Activated CD4-positive, alpha-beta T cell treated with anti-CD3 and anti-CD28 coated beads, Interleukin-2, amount 50 U/mL, for 1 hour (primary cell): Measurements from ENCODE around the gene CHCHD5.
A peak's percentile ranks its signal among the peaks of the same experiment; 100 is the strongest.
"Not testable (repeated sequence)": the region's sequence is repeated elsewhere in the genome, so short reads cannot be mapped to it uniquely, and the experiment has no call there.

ENCODE experiments used
- DNase-seq: peaks from one replicate; pipeline ENCODE4 v3.0.0-alpha.2; 2020

Gene CHCHD5

GRCh38 chr2:112584134-112584890 lies at the start of gene CHCHD5:
Gene CHCHD5 (plus strand): TSS chr2:112584609. CDS start chr2:112584648, 39 bp downstream.
- DNase-seq, result peak; percentile 90

DNA sequence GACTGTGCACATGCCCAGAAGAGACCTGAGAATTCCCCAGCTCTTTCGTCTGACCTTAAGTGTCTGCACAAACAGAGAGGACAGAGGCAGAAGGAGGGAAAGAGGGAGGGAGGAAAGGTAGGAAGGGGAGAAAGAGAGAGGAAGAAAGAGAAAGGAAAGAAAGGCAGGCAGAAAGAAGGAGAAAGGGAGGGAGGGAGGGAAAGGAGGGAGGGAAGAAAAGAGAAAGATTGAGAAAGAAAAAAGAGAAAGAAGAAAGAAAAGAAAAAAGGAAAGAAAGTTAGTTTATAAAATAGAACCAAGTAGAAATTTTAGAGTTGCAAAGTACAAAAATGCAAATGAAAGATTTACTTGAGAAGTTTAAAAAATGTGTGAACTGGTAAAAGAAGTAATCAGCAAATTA lies 49.6 kb upstream of the CHCHD5 start:
- DNase-seq, result no peak

DNA sequence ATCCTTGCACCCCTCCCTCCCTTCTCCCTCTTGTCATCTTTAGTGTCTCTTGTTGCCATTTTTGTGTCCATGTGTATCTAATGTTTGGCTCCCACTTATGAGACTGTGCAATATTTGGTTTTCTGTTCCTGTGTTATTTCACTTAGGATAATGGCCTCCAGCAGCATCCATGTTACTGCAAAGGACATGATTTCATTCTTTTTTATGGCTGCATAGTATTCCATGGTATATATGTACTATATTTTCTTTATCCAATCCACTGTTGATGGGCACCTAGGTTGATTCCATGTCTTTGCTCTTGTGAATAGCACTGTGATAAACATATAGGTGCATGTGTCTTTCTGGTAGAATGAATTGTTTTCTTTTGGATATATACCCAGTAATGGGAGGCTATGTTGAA lies 47.7 kb upstream of the CHCHD5 start:
- DNase-seq, result not testable (repeated sequence)

- DNase-seq, result no peak
These were observed 45.1 kb upstream of the CHCHD5 start for GRCh38 chr2:112539306-112539705.

DNA sequence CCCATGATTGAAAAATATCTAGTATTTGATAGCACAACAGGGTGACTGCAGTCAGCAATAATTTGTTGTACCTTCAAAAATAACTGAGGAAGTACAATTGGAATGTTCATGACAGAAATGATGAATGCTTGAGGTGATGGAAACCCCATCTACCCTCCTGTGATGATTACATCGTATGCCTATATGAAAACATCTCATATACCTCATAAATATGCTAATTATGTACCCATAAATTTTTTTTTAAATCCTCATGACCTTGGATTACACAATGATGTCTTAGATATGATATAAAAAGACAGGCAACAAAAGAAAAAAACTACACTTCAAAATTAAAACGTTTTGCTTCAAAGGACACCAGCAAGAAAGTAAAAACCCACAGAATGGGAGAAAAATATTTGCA lies 43.5 kb upstream of the CHCHD5 start:
- no peak for DNase-seq

DNA sequence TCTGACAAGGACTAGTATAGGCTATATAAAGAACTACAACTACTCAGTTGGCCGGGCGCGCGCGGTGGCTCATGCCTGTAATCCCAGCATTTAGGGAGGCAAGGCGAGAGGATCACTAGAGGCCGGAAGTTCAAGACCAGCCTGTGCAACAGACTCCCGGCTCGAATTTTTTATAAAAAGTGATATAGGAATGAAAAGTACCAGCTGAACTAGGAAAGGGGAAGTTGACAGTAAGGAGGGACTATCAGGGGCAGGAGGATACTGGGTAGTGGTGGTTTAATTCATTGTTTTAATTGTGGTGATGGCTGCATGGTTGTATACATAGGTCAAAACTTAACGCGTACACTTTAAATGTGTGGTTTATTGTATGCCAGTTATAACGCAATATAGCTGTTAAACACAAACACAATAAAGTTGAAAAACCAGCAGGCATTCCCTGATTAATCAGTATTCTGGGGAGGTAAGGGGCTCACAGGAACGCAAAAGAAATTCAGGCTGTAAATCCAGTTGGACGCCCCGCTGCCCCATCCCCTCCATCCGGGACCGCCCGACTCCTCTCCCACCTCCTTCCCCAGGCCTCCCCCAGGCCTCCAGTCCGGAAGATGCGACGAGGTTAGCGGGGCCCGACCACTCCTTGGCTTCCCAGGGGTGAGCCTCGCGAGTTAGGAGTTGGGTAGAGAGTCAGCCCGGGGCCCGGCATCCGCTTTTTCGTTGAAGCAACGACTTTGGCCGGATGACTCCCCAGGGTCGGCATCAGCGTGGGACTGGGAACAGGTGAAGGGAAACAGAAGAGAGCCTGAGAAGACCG lies 42.9 kb upstream of the CHCHD5 start:
- DNase-seq, result peak; percentile 63

DNA sequence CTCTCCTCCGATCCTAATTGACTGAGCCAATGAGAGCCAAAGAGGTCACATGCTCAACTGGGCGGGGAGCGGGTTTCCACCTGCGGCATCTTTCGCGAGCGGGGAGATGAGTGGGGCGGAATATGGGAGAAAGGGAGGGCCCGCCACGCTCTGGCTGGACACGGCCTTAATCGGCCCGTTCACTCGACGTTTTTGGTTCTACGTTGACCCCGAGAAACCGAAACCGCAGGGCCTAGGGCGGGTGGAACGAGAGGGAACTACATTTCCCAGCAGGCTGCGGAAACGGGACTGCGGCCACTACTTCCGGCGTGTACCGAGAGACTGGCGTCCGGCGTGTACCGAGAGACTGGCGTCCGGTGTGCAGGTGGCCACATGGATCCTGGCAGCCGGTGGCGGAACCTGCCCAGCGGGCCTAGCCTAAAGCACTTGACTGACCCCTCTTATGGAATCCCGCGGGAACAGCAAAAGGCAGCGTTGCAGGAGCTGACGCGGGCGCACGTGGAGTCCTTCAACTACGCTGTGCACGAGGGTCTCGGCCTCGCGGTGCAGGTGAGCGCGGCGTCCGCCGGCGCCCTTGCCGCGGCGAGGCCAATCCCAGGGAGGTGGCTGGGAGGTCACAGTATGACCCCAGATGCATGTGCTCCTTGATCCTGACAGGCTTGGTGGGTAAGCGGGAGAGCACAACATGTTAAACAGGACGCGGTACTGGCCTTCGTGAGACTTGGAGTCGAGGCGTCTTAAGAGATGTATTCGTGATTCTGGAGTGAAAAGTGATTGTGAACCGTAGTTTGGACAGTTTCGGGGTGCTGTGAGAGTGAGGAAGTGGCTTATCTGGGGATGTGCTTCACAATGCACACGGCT lies 42.1 kb upstream of the CHCHD5 start, which contains the start of gene POLR1B:
Gene POLR1B, plus strand, starts transcription at position 343 of the 861 bp plus-strand sequence. Its CDS starts 30 bp downstream, at position 373.
- peak; percentile 65 for DNase-seq

DNA sequence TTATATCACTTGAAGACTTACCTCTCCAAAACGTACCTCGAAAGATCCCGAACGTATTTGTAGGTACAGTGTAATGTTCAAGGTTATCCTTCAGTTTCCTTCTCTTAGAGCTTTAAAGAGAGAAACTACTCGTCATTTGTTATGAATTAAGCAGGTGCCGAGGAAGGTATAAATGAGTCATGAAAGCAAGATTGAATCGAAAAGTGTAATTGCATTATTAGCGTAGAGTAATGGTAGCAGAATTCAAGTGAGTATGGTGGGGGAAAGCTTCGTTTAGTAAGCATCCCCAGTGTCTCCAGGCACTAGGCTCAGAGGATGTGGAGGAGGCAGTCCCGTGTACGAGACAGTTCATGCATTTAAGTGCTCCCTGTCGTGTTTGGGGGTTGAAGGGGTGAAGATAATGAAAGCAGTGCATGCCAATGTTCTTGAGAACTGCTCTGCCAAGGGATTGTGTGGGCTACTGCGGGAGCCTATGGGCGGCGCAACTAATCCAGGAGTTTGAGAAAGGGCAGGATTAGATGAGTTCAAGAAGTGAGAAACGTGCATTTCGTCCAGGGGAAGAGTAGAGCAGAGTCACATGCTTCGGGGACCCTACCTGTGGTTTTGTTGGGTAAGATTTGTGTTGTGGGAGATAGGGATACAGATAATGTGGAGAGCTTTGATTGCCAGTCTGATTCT lies 41.3 kb upstream of the CHCHD5 start:
- DNase-seq, result no peak

- DNase-seq, result no peak
These were observed 37.1 kb upstream of the CHCHD5 start for GRCh38 chr2:112547333-112547732.

DNA sequence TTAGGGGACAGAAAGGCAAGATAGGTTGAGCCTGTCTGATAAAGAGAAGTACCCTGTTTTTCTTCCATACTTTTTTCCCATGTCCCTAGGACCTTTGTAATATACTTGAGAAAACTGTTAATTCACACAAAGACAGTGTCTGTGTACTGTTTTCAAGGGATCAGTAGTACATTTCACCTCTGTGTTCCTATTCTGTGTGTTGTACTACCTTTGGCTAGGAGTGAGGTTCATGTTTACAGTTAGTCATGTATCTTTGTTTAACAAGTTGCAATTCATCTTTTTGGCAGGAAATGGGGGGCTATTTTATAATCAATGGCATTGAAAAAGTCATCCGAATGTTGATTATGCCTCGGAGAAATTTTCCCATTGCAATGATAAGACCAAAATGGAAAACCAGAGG lies 35.4 kb upstream of the CHCHD5 start:
- DNase-seq, result no peak

DNA sequence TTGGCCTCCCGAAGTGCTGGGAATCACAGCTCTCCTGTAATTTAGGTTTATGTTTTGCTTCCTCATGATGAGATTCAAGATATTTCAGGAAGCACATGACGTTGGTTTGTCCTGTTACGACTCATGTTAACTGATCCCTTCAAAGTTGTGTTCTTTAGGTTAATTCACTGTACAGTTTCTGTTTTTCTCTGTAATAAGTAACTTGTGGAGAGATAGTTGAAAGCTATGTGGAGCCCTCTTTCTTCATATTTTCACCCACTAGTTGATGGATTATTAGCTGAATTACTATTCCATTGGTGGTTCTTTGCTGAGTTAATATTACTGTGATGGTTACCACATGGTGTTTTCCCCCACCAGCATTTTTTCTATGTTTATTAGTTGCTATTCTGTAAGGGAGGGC lies 18.3 kb upstream of the CHCHD5 start:
- DNase-seq, result no peak

- DNase-seq, result not testable (repeated sequence)
These were observed 17.9 kb upstream of the CHCHD5 start for GRCh38 chr2:112566508-112566907.

- no peak for DNase-seq
These were observed 12.4 kb upstream of the CHCHD5 start for GRCh38 chr2:112572005-112572404.

DNA sequence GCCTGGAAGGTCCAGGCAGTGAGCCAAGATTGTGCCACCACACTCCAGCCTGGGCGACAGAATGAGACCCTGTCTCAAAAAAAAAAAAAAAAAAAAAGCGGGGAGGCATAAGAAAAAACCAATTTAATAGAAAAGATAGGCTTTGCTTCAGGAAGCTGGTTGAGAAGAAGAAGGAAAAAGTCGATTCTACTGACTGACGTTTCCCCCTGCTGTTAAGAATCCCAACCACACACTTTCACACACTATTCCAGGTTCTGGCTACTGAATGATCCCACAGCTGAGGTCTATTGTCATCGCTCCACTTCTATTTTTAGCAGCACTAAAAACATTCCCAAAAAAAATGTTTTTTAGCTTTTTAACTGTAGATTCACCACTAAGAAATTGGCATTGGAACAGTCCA lies 6.7 kb upstream of the CHCHD5 start:
- DNase-seq, result no peak

GRCh38 chr2:112579241-112579640 lies 5.2 kb upstream of the CHCHD5 start:
- DNase-seq, result no peak

GRCh38 chr2:112580084-112580483 lies 4.3 kb upstream of the CHCHD5 start:
- DNase-seq, result no peak

DNA sequence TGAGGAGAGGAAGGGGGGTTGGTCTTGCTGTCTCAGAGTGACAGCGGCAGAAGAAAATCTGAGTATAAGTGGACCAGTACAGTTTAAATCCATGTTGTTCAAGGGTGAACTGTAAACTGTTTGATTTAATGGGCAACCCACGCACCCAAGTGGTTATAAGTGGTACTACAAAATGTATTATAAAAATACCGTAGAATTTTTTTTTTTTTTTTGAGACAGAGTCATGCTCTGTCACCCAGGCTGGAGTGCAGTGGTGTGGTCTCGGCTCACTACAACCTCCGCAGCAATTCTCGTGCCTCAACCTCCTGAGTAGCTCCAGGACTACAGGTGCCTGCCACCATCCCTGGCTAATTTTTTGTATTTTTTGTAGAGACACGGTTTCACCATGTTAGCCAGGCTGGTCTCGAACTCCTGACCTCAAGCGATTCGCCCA lies 2.1 kb upstream of the CHCHD5 start:
- DNase-seq, result peak; percentile 11

GRCh38 chr2:112583497-112584133 lies 794 bp upstream of the CHCHD5 start:
- DNase-seq, result no peak

GRCh38 chr2:112584891-112585250 lies 462 bp downstream of the CHCHD5 start:
- DNase-seq, result no peak

- no peak for DNase-seq
These were observed 991 bp downstream of the CHCHD5 start for GRCh38 chr2:112585400-112585799.

GRCh38 chr2:112585873-112586464 lies 1.6 kb downstream of the CHCHD5 start:
- DNase-seq, result no peak

DNA sequence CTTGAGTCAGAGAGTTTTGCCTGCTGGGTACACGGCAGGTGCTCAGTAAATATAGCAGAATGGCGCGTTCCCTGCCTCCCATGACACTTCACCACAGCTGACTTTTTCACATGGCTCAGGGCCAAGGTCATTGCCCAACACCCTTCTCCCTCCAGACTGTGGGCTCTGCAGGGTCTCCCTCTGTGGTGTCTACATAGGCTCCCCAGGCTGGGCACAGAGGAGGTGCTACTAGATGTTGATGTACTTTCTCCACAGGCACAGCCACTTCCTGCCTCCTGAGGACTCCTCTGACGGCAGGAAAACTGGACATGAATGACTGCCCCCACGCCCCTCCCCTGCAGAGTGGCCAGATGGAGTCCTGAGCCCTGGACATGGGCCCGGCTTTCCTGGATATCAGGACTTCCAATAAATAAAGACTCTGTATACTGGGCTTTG lies 4.2 kb downstream of the CHCHD5 start:
- no peak for DNase-seq
